ENCODE data around the gene CLDN24.

Gene CLDN24

DNA sequence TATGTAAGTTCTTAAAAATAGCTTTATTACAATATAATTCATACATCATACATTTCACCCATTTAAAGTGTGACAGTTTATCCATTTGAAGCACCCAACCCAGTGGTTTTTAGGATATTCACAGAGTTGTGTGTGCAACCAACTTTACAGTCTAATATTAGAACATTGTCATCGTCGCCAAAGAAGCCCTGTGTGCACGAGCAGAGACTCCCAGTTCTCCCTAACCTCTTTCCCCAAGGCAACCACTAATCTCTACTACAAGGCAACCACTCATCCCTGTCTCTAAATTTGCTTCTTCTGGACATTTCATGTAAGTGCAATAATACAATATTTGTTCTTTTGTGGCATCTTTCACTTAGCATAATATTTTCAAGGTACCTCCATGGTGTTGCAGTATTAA lies 49.8 kb downstream of the CLDN24 start:
- DNase-seq = no peak

Measured in stimulated activated CD4-positive, alpha-beta T cell treated with anti-CD3 and anti-CD28 coated beads, Interleukin-4, amount 100 ng/mL, for 4 hours (primary cell).